ENCODE measurements around the gene MRPS31.

DNA sequence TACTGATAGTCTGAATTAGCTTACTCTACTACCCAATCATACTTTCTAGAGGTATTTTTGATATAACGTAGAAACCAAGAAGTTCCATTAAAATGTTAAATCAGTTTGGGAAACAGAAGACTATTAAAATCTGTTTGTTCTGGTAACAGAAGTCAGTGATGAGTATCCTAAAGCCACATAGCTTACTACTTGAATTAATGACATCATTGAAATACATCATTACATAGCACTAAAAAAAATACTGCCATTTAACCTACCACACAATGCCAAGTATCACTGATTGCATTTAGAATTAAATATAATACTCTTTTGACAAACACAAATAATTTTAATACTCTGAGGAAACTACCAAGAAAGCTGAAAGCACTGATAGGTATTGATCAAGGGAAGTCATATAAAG lies 5.4 kb downstream of the MRPS31 start:
- TF ChIP-seq GATA2 (IDR thresholded peaks at IDR 0.05; ENCODE audit: low read depth, low read length) (no peak), GATA3 (IDR thresholded peaks at IDR 0.05; ENCODE audit: low read depth, low read length) (no peak)
